ENCODE measurements around the gene HKDC1. TPM values are rescaled to one million over a fixed set of nuclear protein-coding genes. Genes with fewer than 3 reads are reported as not detected.

Gene HKDC1
- total RNA-seq, 1 experiment from 2014 or later, result 1.7 TPM

DNA sequence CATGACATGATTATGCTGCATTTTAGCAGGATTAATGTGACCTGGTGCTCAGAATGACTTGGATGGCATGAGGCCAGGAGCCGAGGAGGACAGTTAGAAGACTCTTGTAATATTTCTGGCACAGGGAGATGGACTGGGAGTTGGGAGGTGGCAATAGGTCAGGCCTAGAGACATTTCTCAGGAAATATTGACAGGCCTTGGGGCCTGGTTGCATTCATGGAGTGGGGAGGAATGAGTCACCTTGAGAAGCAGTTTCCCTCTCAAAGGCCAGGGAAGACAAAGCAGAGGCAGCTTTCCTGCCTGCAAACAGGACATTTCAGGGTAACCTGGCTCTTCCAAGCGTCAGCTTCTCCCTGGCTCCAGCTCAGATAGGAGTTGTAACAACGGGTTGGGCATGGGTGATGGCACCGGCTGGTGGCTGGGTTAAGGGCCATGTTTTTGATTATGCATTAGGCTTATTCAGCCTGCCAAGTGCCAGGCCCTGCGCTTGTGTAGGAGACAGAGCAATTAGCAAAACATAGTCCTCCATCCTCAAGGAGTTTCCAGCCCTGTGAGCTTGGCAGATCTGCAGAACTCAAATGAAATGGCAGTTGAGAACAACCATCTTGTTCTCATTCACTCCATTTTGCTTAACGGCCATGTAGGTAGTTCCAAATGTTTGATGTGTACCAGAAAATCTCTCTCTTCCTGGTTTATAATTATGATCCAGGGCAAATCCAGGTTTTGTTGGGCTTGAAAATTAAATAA is 96.4 kb downstream of the HKDC1 start:
- peak overlapping the region; percentile 46 for H2AFZ ChIP-seq (ENCODE audit: low read depth, low read length, poor library complexity, severe bottlenecking)
- CTCF ChIA-PET, result no interaction called here

More for the DNA sequence above, 96.4 kb downstream of the HKDC1 start:
- Histone ChIP-seq H3K36me3 (ENCODE audit: control insufficient read depth in 1 of 2, insufficient read depth in 2 of 2, low read length in 2 of 2) (no peaks in the 10 kb centered on the region), H3K27ac (ENCODE audit: low read depth, low read length) (no peak overlapping the region), H3K4me2 (ENCODE audit: low read length) (no peak overlapping the region; the same call in 1 of the 2 replicates), H3K9me2 (ENCODE audit: insufficient read depth) (no peaks in the 10 kb centered on the region), H4K20me1 (ENCODE audit: insufficient read depth) (no peaks in the 10 kb centered on the region), H3K27me3 (ENCODE audit: insufficient read depth, low read length) (no peaks in the 10 kb centered on the region), H3K9me3 (ENCODE audit: control insufficient read depth in 1 of 2, insufficient read depth in 1 of 2, low read depth in 1 of 2, low read length in 2 of 2) (no peaks in the 10 kb centered on the region), H3K4me3 (replicated peaks in 1 of 2; ENCODE audit: low read depth in 1 of 2, low read length in 2 of 2) (no peak overlapping the region), H3K9ac (ENCODE audit: low read length) (no peak overlapping the region), H3K79me2 (ENCODE audit: insufficient read depth, low read length) (peaks cover 25% of the 10 kb centered on the region), H3K4me1 (ENCODE audit: control insufficient read depth in 1 of 2, insufficient read depth in 2 of 2, low read length in 2 of 2) (peaks cover 18 to 35% of the 10 kb centered on the region in 2 experiments)
- TF ChIP-seq, protein P1, sequence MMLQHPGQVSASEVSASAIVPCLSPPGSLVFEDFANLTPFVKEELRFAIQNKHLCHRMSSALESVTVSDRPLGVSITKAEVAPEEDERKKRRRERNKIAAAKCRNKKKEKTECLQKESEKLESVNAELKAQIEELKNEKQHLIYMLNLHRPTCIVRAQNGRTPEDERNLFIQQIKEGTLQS (IDR thresholded peaks at IDR 0.05), result no peak
- TF ChIP-seq ELF1 (IDR thresholded peaks at IDR 0.05; ENCODE audit: borderline replicate concordance, low read depth) (no peak), POLR2A (IDR thresholded peaks at IDR 0.05; ENCODE audit: borderline replicate concordance, extremely low read depth, insufficient read depth, insufficient read length) (no peak), ZNF274 (IDR thresholded peaks at IDR 0.05; ENCODE audit: low read depth, low read length) (no peak), CEBPB (IDR thresholded peaks at IDR 0.05; ENCODE audit: low read depth) (no peak), YY1 (IDR thresholded peaks at IDR 0.05; ENCODE audit: extremely low read depth, insufficient replicate concordance, low read depth, low read length) (no peak), EZH2 (IDR thresholded peaks at IDR 0.05) (no peak), CBX3 (IDR thresholded peaks at IDR 0.05; ENCODE audit: low read depth) (no peak), SP1 (IDR thresholded peaks at IDR 0.05; ENCODE audit: low read depth) (no peak), ZFX (IDR thresholded peaks at IDR 0.05) (no peak), SRF (IDR thresholded peaks at IDR 0.05; ENCODE audit: low read depth) (no peak), EZH2phosphoT487 (IDR thresholded peaks at IDR 0.05; ENCODE audit: borderline replicate concordance) (no peak), TCF7L2 (IDR thresholded peaks at IDR 0.05; ENCODE audit: borderline replicate concordance, extremely low read depth, insufficient read depth, insufficient read length) (no peak), EGR1 (IDR thresholded peaks at IDR 0.05; ENCODE audit: low read depth) (no peak)
- TF ChIP-seq, protein P2, sequence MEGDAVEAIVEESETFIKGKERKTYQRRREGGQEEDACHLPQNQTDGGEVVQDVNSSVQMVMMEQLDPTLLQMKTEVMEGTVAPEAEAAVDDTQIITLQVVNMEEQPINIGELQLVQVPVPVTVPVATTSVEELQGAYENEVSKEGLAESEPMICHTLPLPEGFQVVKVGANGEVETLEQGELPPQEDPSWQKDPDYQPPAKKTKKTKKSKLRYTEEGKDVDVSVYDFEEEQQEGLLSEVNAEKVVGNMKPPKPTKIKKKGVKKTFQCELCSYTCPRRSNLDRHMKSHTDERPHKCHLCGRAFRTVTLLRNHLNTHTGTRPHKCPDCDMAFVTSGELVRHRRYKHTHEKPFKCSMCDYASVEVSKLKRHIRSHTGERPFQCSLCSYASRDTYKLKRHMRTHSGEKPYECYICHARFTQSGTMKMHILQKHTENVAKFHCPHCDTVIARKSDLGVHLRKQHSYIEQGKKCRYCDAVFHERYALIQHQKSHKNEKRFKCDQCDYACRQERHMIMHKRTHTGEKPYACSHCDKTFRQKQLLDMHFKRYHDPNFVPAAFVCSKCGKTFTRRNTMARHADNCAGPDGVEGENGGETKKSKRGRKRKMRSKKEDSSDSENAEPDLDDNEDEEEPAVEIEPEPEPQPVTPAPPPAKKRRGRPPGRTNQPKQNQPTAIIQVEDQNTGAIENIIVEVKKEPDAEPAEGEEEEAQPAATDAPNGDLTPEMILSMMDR (IDR thresholded peaks at IDR 0.05 in 2 of 3, conservative IDR thresholded peaks at IDR 0.05 in 1 of 3; ENCODE audit: borderline replicate concordance in 1 of 3, insufficient read depth in 1 of 3, low read depth in 2 of 3, low read length in 2 of 3), result no peak
- TF ChIP-seq, protein P3, sequence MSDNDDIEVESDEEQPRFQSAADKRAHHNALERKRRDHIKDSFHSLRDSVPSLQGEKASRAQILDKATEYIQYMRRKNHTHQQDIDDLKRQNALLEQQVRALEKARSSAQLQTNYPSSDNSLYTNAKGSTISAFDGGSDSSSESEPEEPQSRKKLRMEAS (IDR thresholded peaks at IDR 0.05), result no peak
- TF ChIP-seq, protein P4, sequence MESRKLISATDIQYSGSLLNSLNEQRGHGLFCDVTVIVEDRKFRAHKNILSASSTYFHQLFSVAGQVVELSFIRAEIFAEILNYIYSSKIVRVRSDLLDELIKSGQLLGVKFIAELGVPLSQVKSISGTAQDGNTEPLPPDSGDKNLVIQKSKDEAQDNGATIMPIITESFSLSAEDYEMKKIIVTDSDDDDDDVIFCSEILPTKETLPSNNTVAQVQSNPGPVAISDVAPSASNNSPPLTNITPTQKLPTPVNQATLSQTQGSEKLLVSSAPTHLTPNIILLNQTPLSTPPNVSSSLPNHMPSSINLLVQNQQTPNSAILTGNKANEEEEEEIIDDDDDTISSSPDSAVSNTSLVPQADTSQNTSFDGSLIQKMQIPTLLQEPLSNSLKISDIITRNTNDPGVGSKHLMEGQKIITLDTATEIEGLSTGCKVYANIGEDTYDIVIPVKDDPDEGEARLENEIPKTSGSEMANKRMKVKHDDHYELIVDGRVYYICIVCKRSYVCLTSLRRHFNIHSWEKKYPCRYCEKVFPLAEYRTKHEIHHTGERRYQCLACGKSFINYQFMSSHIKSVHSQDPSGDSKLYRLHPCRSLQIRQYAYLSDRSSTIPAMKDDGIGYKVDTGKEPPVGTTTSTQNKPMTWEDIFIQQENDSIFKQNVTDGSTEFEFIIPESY (IDR thresholded peaks at IDR 0.05; ENCODE audit: extremely low read depth, insufficient replicate concordance, low read length), result no peak
- POLR2A ChIA-PET, result interaction anchor here (0.9 kb wide), 1 partner anchor 23 kb away, joined by 3 read pairs; no protein-coding TSS in a partner anchor
- ATAC-seq (no peak), DNase-seq (ENCODE audit: low read depth, low spot score) (no peak)
- BruUV-seq (replicated peaks), result no TSS peak
- RAD21 ChIA-PET (ENCODE audit: low non-redundant PET in 1 of 2, low total read pairs in 2 of 2, uncharacterized antibody in 2 of 2, unreplicated experiment in 2 of 2), result no interaction called here
- intact Hi-C loops (cut with micrococcal nuclease), result no loop called here
